Activated naive CD4-positive, alpha-beta T cell treated with anti-CD3 and anti-CD28 coated beads, Interleukin-2, amount 50 U/mL, for 24 hours (primary cell): ENCODE data around the gene ALCAM.
"Not testable (repeated sequence)": the region's sequence is repeated elsewhere in the genome, so short reads cannot be mapped to it uniquely, and the experiment has no call there.

Source experiments
- H3K27ac Mint-ChIP-seq: one replicate; pipeline ENCODE4 v1.8.0; 2021; ENCODE audit warnings: mild to moderate bottlenecking, mixed read lengths
- H3K27me3 Mint-ChIP-seq: one replicate; pipeline ENCODE4 v1.8.0; 2021; ENCODE audit warnings: mixed read lengths
- H3K36me3 Mint-ChIP-seq: one replicate; pipeline ENCODE4 v1.8.0; 2021; ENCODE audit warnings: mixed read lengths
- H3K4me1 Mint-ChIP-seq: one replicate; pipeline ENCODE4 v1.8.0; 2021; ENCODE audit warnings: mixed read lengths
- H3K4me3 Mint-ChIP-seq: one replicate; pipeline ENCODE4 v1.8.0; 2021; ENCODE audit warnings: mild to moderate bottlenecking, mixed read lengths
- H3K9me3 Mint-ChIP-seq: one replicate; pipeline ENCODE4 v1.8.0; 2021; ENCODE audit warnings: mixed read lengths

ALCAM gene

GRCh38 chr3:105368566-105369499 is 2.1 kb downstream of the ALCAM start:
- peak overlapping the region; percentile 94 for H3K27ac Mint-ChIP-seq
- no peaks in the 10 kb centered on the region for H3K36me3 Mint-ChIP-seq
- H3K9me3 Mint-ChIP-seq: no peaks in the 10 kb centered on the region
- peaks cover 43% of the 10 kb centered on the region for H3K4me1 Mint-ChIP-seq
- H3K27me3 Mint-ChIP-seq: peaks cover 8% of the 10 kb centered on the region
- H3K4me3 Mint-ChIP-seq: peak overlapping the region; percentile 94

DNA sequence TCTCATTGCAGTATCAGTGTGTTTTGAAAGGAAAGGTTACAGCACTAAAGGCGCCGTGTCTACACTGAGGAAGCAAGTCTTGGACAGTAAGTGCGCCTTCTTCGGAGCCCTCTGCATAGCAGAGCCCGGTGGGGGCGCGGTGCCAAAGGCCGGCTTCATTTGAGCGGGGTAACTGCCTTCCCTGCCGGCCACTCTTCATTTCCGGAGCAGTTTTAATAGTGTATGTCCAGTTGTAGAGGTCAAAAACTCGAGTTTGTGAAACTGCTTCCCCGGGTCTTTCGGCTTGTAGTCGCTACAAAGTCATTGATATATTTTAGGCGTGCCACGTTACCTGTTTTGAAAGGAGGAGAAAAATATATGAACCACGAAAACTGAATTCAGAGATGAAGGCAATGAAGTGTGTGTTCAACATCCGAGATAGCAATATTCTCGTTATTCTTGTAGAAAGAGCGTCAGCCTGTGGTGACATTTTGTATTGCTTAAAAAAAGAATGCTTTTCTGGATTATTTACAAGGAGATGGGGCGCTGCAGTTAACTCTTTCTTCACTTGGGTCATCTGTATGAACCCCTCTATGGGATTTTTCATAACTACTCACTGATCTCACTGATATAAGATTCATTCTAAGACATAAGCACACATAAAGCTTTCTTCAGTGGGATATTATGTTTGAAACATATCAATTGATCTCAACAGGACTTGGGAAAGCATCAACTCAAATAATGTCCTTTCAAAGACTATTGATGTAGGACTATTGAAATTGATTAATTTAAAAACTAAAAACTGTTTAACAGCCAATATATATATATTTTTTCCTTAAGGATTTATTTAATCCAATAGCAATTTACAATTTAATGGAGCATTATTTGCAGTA is 3.0 kb downstream of the ALCAM start:
- H3K27me3 Mint-ChIP-seq: peaks cover 7% of the 10 kb centered on the region
- H3K4me1 Mint-ChIP-seq: peaks cover 42% of the 10 kb centered on the region
- no peaks in the 10 kb centered on the region for H3K9me3 Mint-ChIP-seq
- H3K4me3 Mint-ChIP-seq: peak overlapping the region; percentile 94
- H3K27ac Mint-ChIP-seq: peak overlapping the region; percentile 5
- H3K36me3 Mint-ChIP-seq: no peaks in the 10 kb centered on the region

- Mint-ChIP-seq H3K9me3 (no peaks in the 10 kb centered on the region), H3K27ac (no peak overlapping the region), H3K36me3 (no peaks in the 10 kb centered on the region), H3K4me1 (peaks cover 15% of the 10 kb centered on the region), H3K27me3 (no peaks in the 10 kb centered on the region), H3K4me3 (no peak overlapping the region)
These were observed 6.7 kb downstream of the ALCAM start for GRCh38 chr3:105373383-105373782.

- Mint-ChIP-seq H3K4me1 (no peaks in the 10 kb centered on the region), H3K9me3 (no peaks in the 10 kb centered on the region), H3K27me3 (no peaks in the 10 kb centered on the region), H3K36me3 (no peaks in the 10 kb centered on the region), H3K4me3 (no peak overlapping the region), H3K27ac (no peak overlapping the region)
These were observed 9.2 kb downstream of the ALCAM start for GRCh38 chr3:105375750-105376511.

DNA sequence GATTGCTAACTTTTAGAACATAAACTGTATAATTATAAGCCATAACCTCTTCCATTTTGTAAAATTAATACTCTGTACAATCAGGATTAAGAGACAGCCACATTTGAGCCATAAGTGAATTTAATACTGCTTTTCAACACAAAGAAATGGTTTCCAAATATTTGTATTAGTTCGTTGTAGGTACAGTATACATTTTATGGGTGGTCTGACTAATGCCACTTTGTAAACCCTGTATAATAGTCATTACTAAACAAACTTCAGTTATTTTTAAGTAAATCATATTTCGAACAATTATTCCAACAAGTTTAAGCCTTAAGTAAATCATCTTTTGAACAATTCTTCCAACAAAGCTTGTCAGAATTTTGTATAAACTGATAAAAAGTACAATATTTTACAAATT is 11.0 kb downstream of the ALCAM start:
- Mint-ChIP-seq H3K27ac (no peak overlapping the region), H3K9me3 (no peaks in the 10 kb centered on the region)

DNA sequence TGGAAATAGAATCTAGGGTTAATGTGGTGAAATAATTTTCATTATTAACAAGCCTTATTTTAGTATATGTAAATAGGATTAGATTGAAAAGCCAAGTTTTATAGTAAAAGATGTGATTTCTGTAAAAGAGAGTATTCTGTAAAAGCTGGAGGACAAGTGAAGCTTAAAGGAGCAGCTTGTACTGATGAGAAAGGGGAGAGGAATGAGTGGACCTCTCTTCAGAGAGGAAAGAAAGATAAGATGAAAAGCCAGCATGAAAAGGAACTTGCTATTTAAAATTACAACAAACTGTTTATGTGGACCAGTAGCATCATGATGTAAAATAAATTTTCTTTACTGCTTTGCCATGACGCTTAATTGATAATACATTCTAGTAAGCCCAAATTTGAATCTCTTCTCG is 18.5 kb downstream of the ALCAM start:
- H3K36me3 Mint-ChIP-seq: no peaks in the 10 kb centered on the region
- peaks cover 4% of the 10 kb centered on the region for H3K27me3 Mint-ChIP-seq
- H3K4me1 Mint-ChIP-seq: no peaks in the 10 kb centered on the region

More for the DNA sequence above, 11.0 kb downstream of the ALCAM start:
- no peaks in the 10 kb centered on the region for H3K36me3 Mint-ChIP-seq
- H3K4me1 Mint-ChIP-seq: no peaks in the 10 kb centered on the region
- no peak overlapping the region for H3K4me3 Mint-ChIP-seq
- H3K27me3 Mint-ChIP-seq: no peaks in the 10 kb centered on the region

DNA sequence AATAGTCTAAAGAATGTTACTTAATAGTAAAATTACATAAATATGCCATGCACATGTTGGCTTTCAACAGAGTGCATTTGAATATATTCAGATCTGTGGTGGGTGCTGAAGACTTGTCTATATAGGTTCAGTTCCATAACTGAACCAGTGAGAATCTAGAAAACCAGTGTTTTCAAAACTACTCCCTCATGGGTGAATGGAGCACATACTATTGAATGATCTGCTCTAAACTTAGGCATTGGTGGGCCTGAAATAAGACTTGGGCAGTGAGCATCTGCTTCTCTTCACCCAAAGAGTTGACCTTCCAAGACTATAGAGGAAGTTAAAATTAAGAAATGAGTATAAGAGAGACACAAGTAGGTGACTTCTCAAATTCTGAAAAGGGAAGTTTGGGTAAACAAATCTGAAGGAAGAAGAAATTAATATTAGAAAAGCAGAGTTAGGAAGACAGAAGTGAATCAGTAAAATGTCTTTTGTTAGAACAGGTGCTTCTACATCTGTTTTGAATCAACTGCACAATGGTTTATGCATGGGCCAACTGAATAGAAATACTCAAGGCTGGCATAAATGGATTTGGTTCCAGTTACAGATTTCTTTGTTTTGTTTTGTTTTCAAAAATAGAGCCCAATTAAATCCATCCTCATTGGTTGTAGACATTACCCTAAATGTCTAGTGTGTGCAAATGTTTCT is 19.3 kb downstream of the ALCAM start:
- peaks cover 4% of the 10 kb centered on the region for H3K27me3 Mint-ChIP-seq
- no peaks in the 10 kb centered on the region for H3K4me1 Mint-ChIP-seq
- H3K9me3 Mint-ChIP-seq: no peaks in the 10 kb centered on the region
- no peak overlapping the region for H3K4me3 Mint-ChIP-seq
- H3K27ac Mint-ChIP-seq: no peak overlapping the region
- H3K36me3 Mint-ChIP-seq: peaks cover 2% of the 10 kb centered on the region

More for the DNA sequence above, 18.5 kb downstream of the ALCAM start:
- H3K27ac Mint-ChIP-seq: no peak overlapping the region
- no peaks in the 10 kb centered on the region for H3K9me3 Mint-ChIP-seq
- no peak overlapping the region for H3K4me3 Mint-ChIP-seq

DNA sequence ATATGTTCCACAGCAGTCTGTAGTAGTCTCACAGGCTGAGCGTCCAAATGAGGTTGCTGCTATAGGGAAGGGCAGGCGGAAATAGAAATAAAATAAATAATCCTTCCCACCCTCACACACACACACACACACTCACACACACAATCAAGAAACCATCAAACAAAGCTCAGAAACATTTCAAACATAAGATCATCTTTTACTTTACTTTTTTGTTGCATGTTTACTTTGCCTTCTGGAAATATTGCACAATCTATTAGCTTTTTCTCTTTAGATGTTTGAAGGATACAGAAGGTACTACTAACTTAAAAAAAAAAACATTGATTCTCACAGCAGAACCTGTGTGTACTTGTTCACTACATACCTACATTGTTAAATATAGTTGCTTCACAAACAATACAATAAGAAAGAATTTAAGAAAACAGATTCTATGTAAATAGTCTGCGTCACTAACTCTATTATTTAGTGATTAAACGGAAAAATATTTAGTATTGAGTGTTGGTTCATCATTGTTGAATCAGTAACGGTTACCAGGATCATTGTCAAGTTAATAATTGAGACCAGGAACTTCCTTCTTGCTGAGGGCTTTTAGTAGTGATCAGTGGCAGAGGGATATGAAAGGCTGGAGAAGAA is 20.5 kb downstream of the ALCAM start:
- peaks cover 2% of the 10 kb centered on the region for H3K36me3 Mint-ChIP-seq
- H3K27me3 Mint-ChIP-seq: peaks cover 4% of the 10 kb centered on the region
- H3K4me1 Mint-ChIP-seq: no peaks in the 10 kb centered on the region
- no peaks in the 10 kb centered on the region for H3K9me3 Mint-ChIP-seq
- no peak overlapping the region for H3K4me3 Mint-ChIP-seq
- no peak overlapping the region for H3K27ac Mint-ChIP-seq

GRCh38 chr3:105388176-105388575 is 21.5 kb downstream of the ALCAM start:
- no peaks in the 10 kb centered on the region for H3K9me3 Mint-ChIP-seq
- H3K4me1 Mint-ChIP-seq: no peaks in the 10 kb centered on the region
- H3K27ac Mint-ChIP-seq: no peak overlapping the region

GRCh38 chr3:105389759-105390158 is 23.1 kb downstream of the ALCAM start:
- not testable (repeated sequence) for H3K9me3 Mint-ChIP-seq, H3K27ac Mint-ChIP-seq, H3K4me1 Mint-ChIP-seq, H3K27me3 Mint-ChIP-seq, H3K4me3 Mint-ChIP-seq, H3K36me3 Mint-ChIP-seq

More at GRCh38 chr3:105388176-105388575, 21.5 kb downstream of the ALCAM start:
- H3K36me3 Mint-ChIP-seq: peaks cover 2% of the 10 kb centered on the region
- H3K4me3 Mint-ChIP-seq: no peak overlapping the region
- H3K27me3 Mint-ChIP-seq: peaks cover 1% of the 10 kb centered on the region

DNA sequence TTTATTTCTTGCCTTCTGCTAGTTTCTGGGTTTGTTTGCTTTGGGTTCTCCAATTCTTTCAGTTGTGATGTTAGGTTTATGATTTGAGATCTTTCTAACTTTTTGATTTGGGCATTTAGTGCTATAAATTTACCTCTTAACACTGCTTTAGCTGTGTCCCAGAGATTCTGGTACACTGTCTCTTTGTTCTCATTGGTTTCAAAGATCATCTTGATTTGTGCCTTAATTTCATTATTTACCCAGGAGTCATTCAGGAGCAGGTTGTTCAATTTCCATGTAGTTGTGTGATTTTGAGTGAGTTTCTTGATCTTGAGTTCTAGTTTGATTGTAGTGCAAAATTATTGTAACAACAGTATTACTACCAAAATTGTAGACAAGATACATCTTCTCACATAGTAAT is 25.9 kb downstream of the ALCAM start:
- H3K36me3 Mint-ChIP-seq, H3K27me3 Mint-ChIP-seq, H3K27ac Mint-ChIP-seq, H3K9me3 Mint-ChIP-seq, H3K4me3 Mint-ChIP-seq, H3K4me1 Mint-ChIP-seq: not testable (repeated sequence)

DNA sequence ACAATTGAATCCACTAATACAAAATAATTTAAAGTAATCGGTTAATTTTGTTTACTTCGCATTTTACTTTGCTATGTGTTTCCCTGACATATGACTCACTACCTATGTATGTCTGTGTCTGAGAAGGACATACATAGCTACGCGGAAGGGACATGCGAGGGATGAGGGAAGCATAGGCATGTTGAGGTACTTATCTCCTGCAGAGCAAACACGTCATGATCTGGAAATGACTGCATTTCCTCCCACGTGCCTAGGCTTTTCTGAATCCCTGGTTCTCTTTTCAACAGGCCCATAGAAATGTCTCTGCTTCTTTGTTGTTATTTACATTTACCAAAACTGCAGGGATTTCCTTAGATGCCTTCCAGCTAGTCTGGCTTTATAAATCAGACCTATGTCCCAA is 27.5 kb downstream of the ALCAM start:
- Mint-ChIP-seq H3K27me3 (no peaks in the 10 kb centered on the region), H3K9me3 (no peaks in the 10 kb centered on the region), H3K4me1 (no peaks in the 10 kb centered on the region), H3K27ac (no peak overlapping the region), H3K4me3 (no peak overlapping the region), H3K36me3 (peaks cover 2% of the 10 kb centered on the region)

DNA sequence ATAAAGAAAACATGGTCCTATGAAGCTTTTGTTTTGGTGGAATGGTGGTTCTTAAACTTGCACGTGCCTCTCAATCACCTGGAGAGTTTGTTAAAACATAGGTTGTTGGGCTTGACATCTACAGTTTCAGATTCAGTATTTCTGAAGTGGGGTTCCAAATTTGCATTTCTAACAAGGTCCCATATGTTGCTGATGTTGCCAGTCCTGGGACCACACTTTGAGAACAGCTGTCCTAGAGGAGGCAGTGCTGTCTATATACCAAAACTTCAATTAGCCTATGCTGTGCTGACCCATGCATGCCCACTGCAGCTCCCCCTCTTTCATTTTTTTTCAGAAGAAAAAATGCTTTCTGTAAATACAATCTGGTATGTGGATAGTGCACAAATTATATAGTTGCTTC is 31.3 kb downstream of the ALCAM start:
- no peak overlapping the region for H3K4me3 Mint-ChIP-seq
- H3K27ac Mint-ChIP-seq: no peak overlapping the region
- no peaks in the 10 kb centered on the region for H3K27me3 Mint-ChIP-seq
- no peaks in the 10 kb centered on the region for H3K36me3 Mint-ChIP-seq
- H3K4me1 Mint-ChIP-seq: no peaks in the 10 kb centered on the region
- no peaks in the 10 kb centered on the region for H3K9me3 Mint-ChIP-seq

DNA sequence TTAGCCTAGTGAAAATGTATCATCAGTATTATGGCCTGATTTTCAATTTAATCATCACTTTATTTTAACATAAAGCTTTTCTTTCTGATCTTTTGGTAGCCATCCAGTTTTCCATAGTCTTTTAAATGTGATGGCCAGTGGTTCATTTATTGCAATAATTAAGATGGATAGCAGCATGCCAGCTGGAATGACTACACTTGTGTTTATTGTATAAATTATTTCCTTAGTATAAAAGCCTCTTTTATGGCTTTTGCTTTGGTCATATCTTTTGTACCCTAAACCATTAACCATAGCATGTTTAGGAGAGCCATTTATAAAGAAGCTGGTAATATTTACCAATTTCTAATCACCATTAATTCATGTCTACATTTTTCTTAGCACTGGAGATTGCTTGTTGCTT is 31.7 kb downstream of the ALCAM start:
- Mint-ChIP-seq H3K9me3 (peaks cover 3% of the 10 kb centered on the region), H3K27ac (no peak overlapping the region), H3K4me3 (no peak overlapping the region), H3K27me3 (peaks cover under 1% of the 10 kb centered on the region), H3K36me3 (peaks cover under 1% of the 10 kb centered on the region), H3K4me1 (no peaks in the 10 kb centered on the region)
